ENCODE data around the gene HADHA.
"Not testable (repeated sequence)": the region's sequence is repeated elsewhere in the genome, so short reads cannot be mapped to it uniquely, and the experiment has no call there.

Gene HADHA

GRCh38 chr2:26244309-26245230, at the start of gene HADHA, which contains the start of gene HADHB:
Gene HADHA (minus strand): TSS chr2:26244632. CDS start chr2:26244596, 36 bp downstream.
Gene HADHB (plus strand): TSS chr2:26244939. CDS start chr2:26254255, 9,316 bp downstream.
- DNase-seq (ENCODE audit: low read depth) = peak; percentile 88

GRCh38 chr2:26292646-26293045, 48.2 kb upstream of the HADHA start:
- DNase-seq (ENCODE audit: low read depth) = no peak

GRCh38 chr2:26290001-26290400, 45.6 kb upstream of the HADHA start:
- no peak for DNase-seq (ENCODE audit: low read depth)

- no peak for DNase-seq (ENCODE audit: low read depth)
These were observed 41.5 kb upstream of the HADHA start for GRCh38 chr2:26285931-26286330.

GRCh38 chr2:26284132-26284531, 39.7 kb upstream of the HADHA start:
- no peak for DNase-seq (ENCODE audit: low read depth)

- DNase-seq (ENCODE audit: low read depth) = no peak
These were observed 39.2 kb upstream of the HADHA start for GRCh38 chr2:26283606-26284005.

- DNase-seq (ENCODE audit: low read depth) = no peak
These were observed 36.8 kb upstream of the HADHA start for GRCh38 chr2:26281226-26281625.

GRCh38 chr2:26279886-26280285, 35.5 kb upstream of the HADHA start:
- DNase-seq (ENCODE audit: low read depth) = no peak

- DNase-seq (ENCODE audit: low read depth) = no peak
These were observed 32.2 kb upstream of the HADHA start for GRCh38 chr2:26276484-26277227.

GRCh38 chr2:26274058-26274613, 29.7 kb upstream of the HADHA start:
- peak; percentile 96 for DNase-seq (ENCODE audit: low read depth)

- DNase-seq (ENCODE audit: low read depth) = peak; percentile 55
These were observed 29.1 kb upstream of the HADHA start for GRCh38 chr2:26273501-26273900.

- no peak for DNase-seq (ENCODE audit: low read depth)
These were observed 25.9 kb upstream of the HADHA start for GRCh38 chr2:26270373-26270772.

GRCh38 chr2:26269571-26270158, 25.2 kb upstream of the HADHA start:
- no peak for DNase-seq (ENCODE audit: low read depth)

- not testable (repeated sequence) for DNase-seq (ENCODE audit: low read depth)
These were observed 24.4 kb upstream of the HADHA start for GRCh38 chr2:26268670-26269385.

- no peak for DNase-seq (ENCODE audit: low read depth)
These were observed 23.8 kb upstream of the HADHA start for GRCh38 chr2:26268213-26268612.

- not testable (repeated sequence) for DNase-seq (ENCODE audit: low read depth)
These were observed 14.4 kb upstream of the HADHA start for GRCh38 chr2:26258836-26259235.

GRCh38 chr2:26255759-26256384, 11.4 kb upstream of the HADHA start:
- DNase-seq (ENCODE audit: low read depth) = no peak

GRCh38 chr2:26251893-26252292, 7.5 kb upstream of the HADHA start:
- DNase-seq (ENCODE audit: low read depth) = no peak

GRCh38 chr2:26249625-26250024, 5.2 kb upstream of the HADHA start:
- no peak for DNase-seq (ENCODE audit: low read depth)

- no peak for DNase-seq (ENCODE audit: low read depth)
These were observed 2.4 kb upstream of the HADHA start for GRCh38 chr2:26246818-26247217.

GRCh38 chr2:26245810-26246209, 1.4 kb upstream of the HADHA start:
- no peak for DNase-seq (ENCODE audit: low read depth)

All from fibroblast of the conjunctiva (primary cell).